H9 (cell line): ENCODE data around the gene RAB40AL. TPM values are rescaled to one million over a fixed set of nuclear protein-coding genes. Genes with fewer than 3 reads are reported as not detected.

ENCODE experiments used
- DNase-seq: peaks from one replicate; pipeline ENCODE4 v3.0.0-alpha.2; 2017
- H2AFZ ChIP-seq: one replicate; pipeline ENCODE4 v1.6.1; 2013; ENCODE audit warnings: mild to moderate bottlenecking, low read length, control low read depth, moderate library complexity
- H2AK5ac ChIP-seq: 2 replicates; pipeline ENCODE4 v1.6.1; 2013; ENCODE audit warnings: low read length, control low read depth, mixed read lengths; ENCODE audit not compliant: insufficient read length
- H2BK120ac ChIP-seq: one replicate; pipeline ENCODE4 v1.6.1; 2013; ENCODE audit warnings: low read depth, mild to moderate bottlenecking, low read length, control low read depth, inconsistent platforms; ENCODE audit not compliant: poor library complexity, severe bottlenecking
- H2BK12ac ChIP-seq: 2 replicates; pipeline ENCODE4 v1.6.1; 2013; ENCODE audit warnings: low read length, control low read depth, mixed read lengths, low read depth; ENCODE audit not compliant: insufficient read length
- H2BK15ac ChIP-seq: 2 replicates; pipeline ENCODE4 v1.6.1; 2013; ENCODE audit warnings: low read depth, low read length, control low read depth
- H2BK20ac ChIP-seq: one replicate; pipeline ENCODE4 v1.6.1; 2013; ENCODE audit warnings: low read depth, mild to moderate bottlenecking, low read length, control low read depth, inconsistent platforms; ENCODE audit not compliant: poor library complexity, severe bottlenecking
- H2BK5ac ChIP-seq: 2 replicates; pipeline ENCODE4 v1.6.1; 2013; ENCODE audit warnings: low read length, control low read depth, mixed read lengths; ENCODE audit not compliant: insufficient read length
- H3K14ac ChIP-seq: 2 replicates; pipeline ENCODE4 v1.6.1; 2013; ENCODE audit warnings: low read length, control low read depth; ENCODE audit not compliant: insufficient read depth
- H3K18ac ChIP-seq: 2 replicates; pipeline ENCODE4 v1.6.1; 2013; ENCODE audit warnings: low read depth, mild to moderate bottlenecking, mixed read lengths, low read length, control low read depth; ENCODE audit not compliant: insufficient read length
- H3K23ac ChIP-seq: 2 replicates; pipeline ENCODE4 v1.6.1; 2013; ENCODE audit warnings: low read length, control low read depth, mixed read lengths, low read depth; ENCODE audit not compliant: insufficient read length
- H3K23me2 ChIP-seq: 2 replicates; pipeline ENCODE4 v1.6.1; 2013; ENCODE audit warnings: low read depth, mild to moderate bottlenecking, mixed read lengths, low read length, control low read depth; ENCODE audit not compliant: insufficient read length, poor library complexity, severe bottlenecking
- H3K27ac ChIP-seq: 2 replicates; pipeline ENCODE4 v1.5.1; 2013; ENCODE audit warnings: low read length, control low read depth, mixed read lengths, low read depth; ENCODE audit not compliant: insufficient read length
- H3K27me3 ChIP-seq: 2 replicates; pipeline ENCODE4 v1.6.1; 2013; ENCODE audit warnings: low read length, control low read depth, inconsistent platforms; ENCODE audit not compliant: insufficient read depth
- H3K4ac ChIP-seq: 2 replicates; pipeline ENCODE4 v1.6.1; 2013; ENCODE audit warnings: low read depth, mild to moderate bottlenecking, control low read depth, inconsistent platforms, low read length, moderate library complexity
- H3K4me1 ChIP-seq: 2 replicates; pipeline ENCODE4 v1.6.1; 2013; ENCODE audit warnings: low read length, control low read depth, inconsistent platforms; ENCODE audit not compliant: insufficient read depth
- H3K4me2 ChIP-seq: 2 replicates; pipeline ENCODE4 v1.6.1; 2013; ENCODE audit warnings: low read length, control low read depth, mixed read lengths; ENCODE audit not compliant: insufficient read length, insufficient read depth
- H3K56ac ChIP-seq: 2 replicates; pipeline ENCODE4 v1.6.1; 2013; ENCODE audit warnings: low read depth, mild to moderate bottlenecking, mixed read lengths, low read length, control low read depth; ENCODE audit not compliant: insufficient read length
- H3K79me1 ChIP-seq: 2 replicates; pipeline ENCODE4 v1.6.1; 2013; ENCODE audit warnings: low read depth, mild to moderate bottlenecking, moderate library complexity, low read length, control low read depth, inconsistent platforms; ENCODE audit not compliant: insufficient read depth, poor library complexity, severe bottlenecking
- H3K79me2 ChIP-seq: 2 replicates; pipeline ENCODE4 v1.6.1; 2013; ENCODE audit warnings: low read length, control low read depth, inconsistent platforms; ENCODE audit not compliant: insufficient read depth
- H3K9ac ChIP-seq: 2 replicates; pipeline ENCODE4 v1.6.1; 2013; ENCODE audit warnings: low read length, control low read depth, mixed read lengths; ENCODE audit not compliant: insufficient read length; ENCODE audit errors: extremely low read depth
- H3K9me3 ChIP-seq: one replicate; pipeline ENCODE4 v1.6.1; 2013; ENCODE audit warnings: low read depth, low read length, inconsistent platforms; ENCODE audit not compliant: control insufficient read depth
- H3T11ph ChIP-seq: one replicate; pipeline ENCODE4 v1.6.1; 2013; ENCODE audit warnings: mild to moderate bottlenecking, low read length, control low read depth, inconsistent platforms
- H4K20me1 ChIP-seq: one replicate; pipeline ENCODE4 v1.6.1; 2013; ENCODE audit not compliant: control insufficient read depth, insufficient read length, insufficient read depth
- H4K5ac ChIP-seq: 2 replicates; pipeline ENCODE4 v1.6.1; 2013; ENCODE audit warnings: low read depth, mild to moderate bottlenecking, mixed read lengths, low read length, control low read depth; ENCODE audit not compliant: insufficient read length
- H4K8ac ChIP-seq: replicated peaks from 2 replicates; pipeline ENCODE4 v1.6.1; 2013; ENCODE audit warnings: low read length, control low read depth, mixed read lengths, low read depth; ENCODE audit not compliant: insufficient read length
- H4K91ac ChIP-seq: 2 replicates; pipeline ENCODE4 v1.6.1; 2013; ENCODE audit warnings: low read depth, mild to moderate bottlenecking, moderate library complexity, mixed read lengths, low read length, control low read depth; ENCODE audit not compliant: insufficient read length
- H3K27ac Mint-ChIP-seq, 3 experiments: 2 replicates in 2 of 3; 3 replicates in 1 of 3; pipeline ENCODE4 v1.8.0; 2020 to 2021; ENCODE audit warnings: mixed read lengths in 3 of 3, mild to moderate bottlenecking in 1 of 3, moderate library complexity in 1 of 3
- H3K27me3 Mint-ChIP-seq: 2 replicates; pipeline ENCODE4 v1.8.0; 2021; ENCODE audit warnings: low read depth, mild to moderate bottlenecking, moderate library complexity, mixed read lengths
- H3K36me3 Mint-ChIP-seq, 3 experiments: 2 replicates in 2 of 3; 3 replicates in 1 of 3; pipeline ENCODE4 v1.8.0; 2020 to 2021; ENCODE audit warnings: low read depth in 3 of 3, mixed read lengths in 3 of 3; ENCODE audit not compliant: insufficient read depth in 1 of 3
- H3K4me1 Mint-ChIP-seq, 2 experiments: 2 replicates each; pipeline ENCODE4 v1.8.0; 2020; ENCODE audit warnings: mixed read lengths in 2 of 2
- H3K4me3 Mint-ChIP-seq, 2 experiments: 2 replicates in 1 of 2; 3 replicates in 1 of 2; pipeline ENCODE4 v1.8.0; 2020 to 2021; ENCODE audit warnings: mild to moderate bottlenecking in 2 of 2, mixed read lengths in 2 of 2, moderate library complexity in 1 of 2
- H3K9me3 Mint-ChIP-seq, 2 experiments: 2 replicates in 1 of 2; 3 replicates in 1 of 2; pipeline ENCODE4 v1.8.0; 2020; ENCODE audit warnings: mild to moderate bottlenecking in 2 of 2, mixed read lengths in 2 of 2, moderate library complexity in 1 of 2
- CTCF ChIP-seq: fragments of 200-600 bp; sonication (generic); conservative IDR thresholded peaks from 3 replicates; pipeline ENCODE4 v1.8.0; 2021; ENCODE audit warnings: antibody characterized with exemption, mild to moderate bottlenecking
- WGBS: extraction: QIAGEN DNeasy Blood & Tissue Kit; methylation state at CpG from one replicate; pipeline ENCODE4 v1.1.7; 2013; ENCODE audit warnings: missing lambda C conversion rate, low lambda C conversion rate, mixed read lengths; ENCODE audit not compliant: insufficient read length; ENCODE audit errors: extremely low coverage; 5-methylcytosine and 5-hydroxymethylcytosine counted together
- total RNA-seq: library from RNA; stranded (reverse); gene quantifications from 2 replicates; pipeline ENCODE4 v1.2.1, GENCODE V29; 2021

Gene RAB40AL
- total RNA-seq, 1 experiment from 2014 or later, result not detected

- Histone ChIP-seq H3K4me1 (no peaks in the 10 kb centered on the region), H2BK12ac (no peak overlapping the region), H2BK20ac (no peak overlapping the region), H3K79me2 (no peaks in the 10 kb centered on the region), H3T11ph (no peak overlapping the region), H3K9me3 (peaks cover 50% of the 10 kb centered on the region), H3K27me3 (no peaks in the 10 kb centered on the region), H2BK120ac (no peak overlapping the region), H4K91ac (no peak overlapping the region), H4K20me1 (no peaks in the 10 kb centered on the region), H2BK5ac (no peak overlapping the region), H3K23me2 (no peaks in the 10 kb centered on the region), H3K4me2 (no peak overlapping the region), H3K79me1 (no peaks in the 10 kb centered on the region), H3K14ac (no peak overlapping the region), H3K9ac (no peak overlapping the region), H3K18ac (no peak overlapping the region), H2AFZ (no peak overlapping the region), H3K23ac (no peak overlapping the region), H2BK15ac (no peak overlapping the region), H4K5ac (no peak overlapping the region), H3K56ac (no peak overlapping the region), H3K27ac (no peak overlapping the region), H3K4ac (no peak overlapping the region), H2AK5ac (no peak overlapping the region), H4K8ac (no peak overlapping the region)
- H3K27ac Mint-ChIP-seq, result no peak overlapping the region
- peaks cover 0 to 3% (median 0%) of the 10 kb centered on the region in 3 experiments; a peak in 3 of 7 replicates for H3K36me3 Mint-ChIP-seq
- peaks cover 4% of the 10 kb centered on the region for H3K27me3 Mint-ChIP-seq
- no CpG with 5 or more reads among the region's 2 CpGs for WGBS
- TF ChIP-seq CTCF, result no peak
- H3K4me1 Mint-ChIP-seq, result no peaks in the 10 kb centered on the region
- no peak for DNase-seq
- H3K9me3 Mint-ChIP-seq, result peaks cover 74 to 76% of the 10 kb centered on the region in 2 experiments
- H3K4me3 Mint-ChIP-seq, result no peak overlapping the region
Observed at GRCh38 chrX:102983205-102983604, 46.1 kb downstream of the RAB40AL start.
